GM10266 (cell line): ENCODE data around the gene SEC63.

Source experiments
- DNase-seq: peaks from one replicate; pipeline ENCODE4 v3.0.0; 2012; ENCODE audit errors: extremely low spot score
- CTCF ChIP-seq: IDR thresholded peaks from 2 replicates; pipeline ENCODE4 v1.5.1; 2012; ENCODE audit warnings: mild to moderate bottlenecking, low read depth; ENCODE audit not compliant: control insufficient read depth, insufficient read depth; ENCODE audit errors: missing control alignments

Gene SEC63

DNA sequence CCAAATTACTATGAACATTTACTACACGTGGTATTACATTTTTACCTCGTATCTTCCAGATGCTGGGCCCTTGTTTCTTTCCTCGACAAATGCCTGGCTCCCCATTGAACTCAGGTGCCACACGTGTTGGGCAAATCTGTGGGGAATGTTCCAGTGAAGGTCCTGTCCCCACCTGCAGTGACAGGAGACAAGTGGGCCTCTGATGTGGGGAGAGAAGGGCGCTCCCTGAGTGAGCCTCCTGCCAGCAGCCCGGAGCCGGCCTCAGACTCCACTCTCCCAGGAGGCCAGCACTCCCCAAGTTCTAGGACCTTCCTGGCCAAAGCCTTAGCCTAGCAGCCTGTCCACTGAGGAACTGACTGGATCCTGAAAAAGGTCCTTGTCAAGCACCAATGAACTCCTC lies 112.2 kb downstream of the SEC63 start:
- no peak for DNase-seq
- TF ChIP-seq CTCF, result no peak

- TF ChIP-seq CTCF, result no peak
- DNase-seq, result no peak
Observed at GRCh38 chr6:107843400-107843799, 114.6 kb downstream of the SEC63 start.

GRCh38 chr6:107841275-107841670 lies 116.7 kb downstream of the SEC63 start:
- no peak for TF ChIP-seq CTCF
- no peak for DNase-seq

DNA sequence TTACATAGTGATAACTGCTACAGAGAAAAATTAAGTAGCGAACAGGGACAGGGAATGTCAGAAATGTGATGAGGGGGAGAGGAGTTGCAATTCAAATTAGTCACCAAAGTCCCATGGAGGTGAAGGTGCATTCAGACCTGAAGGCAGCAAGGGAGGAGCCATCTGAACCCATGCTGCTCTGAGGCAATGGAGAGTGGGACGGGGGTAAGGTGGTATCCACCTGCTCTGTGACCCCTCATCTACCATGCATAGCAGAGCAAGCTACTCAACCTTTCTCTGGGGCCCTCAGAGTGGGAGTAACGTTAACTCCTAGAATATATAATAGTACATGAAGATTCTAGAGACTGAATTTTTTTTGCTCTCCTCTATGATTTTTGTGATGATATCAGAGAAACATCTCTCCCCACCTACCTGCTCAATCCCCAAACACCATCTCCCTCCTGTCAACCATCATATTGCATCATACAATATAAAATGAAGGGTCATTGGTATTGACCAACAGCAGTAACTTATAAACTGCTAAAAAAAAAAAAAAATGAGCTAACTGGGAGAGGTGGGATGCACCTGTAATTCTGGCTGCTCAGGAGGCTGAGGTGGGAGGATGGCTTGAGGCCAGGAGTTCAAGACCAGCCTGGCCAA lies 117.3 kb downstream of the SEC63 start:
- DNase-seq, result no peak
- no peak for TF ChIP-seq CTCF

- DNase-seq, result no peak
- no peak for TF ChIP-seq CTCF
Observed at GRCh38 chr6:107833136-107833535, 124.9 kb downstream of the SEC63 start.

DNA sequence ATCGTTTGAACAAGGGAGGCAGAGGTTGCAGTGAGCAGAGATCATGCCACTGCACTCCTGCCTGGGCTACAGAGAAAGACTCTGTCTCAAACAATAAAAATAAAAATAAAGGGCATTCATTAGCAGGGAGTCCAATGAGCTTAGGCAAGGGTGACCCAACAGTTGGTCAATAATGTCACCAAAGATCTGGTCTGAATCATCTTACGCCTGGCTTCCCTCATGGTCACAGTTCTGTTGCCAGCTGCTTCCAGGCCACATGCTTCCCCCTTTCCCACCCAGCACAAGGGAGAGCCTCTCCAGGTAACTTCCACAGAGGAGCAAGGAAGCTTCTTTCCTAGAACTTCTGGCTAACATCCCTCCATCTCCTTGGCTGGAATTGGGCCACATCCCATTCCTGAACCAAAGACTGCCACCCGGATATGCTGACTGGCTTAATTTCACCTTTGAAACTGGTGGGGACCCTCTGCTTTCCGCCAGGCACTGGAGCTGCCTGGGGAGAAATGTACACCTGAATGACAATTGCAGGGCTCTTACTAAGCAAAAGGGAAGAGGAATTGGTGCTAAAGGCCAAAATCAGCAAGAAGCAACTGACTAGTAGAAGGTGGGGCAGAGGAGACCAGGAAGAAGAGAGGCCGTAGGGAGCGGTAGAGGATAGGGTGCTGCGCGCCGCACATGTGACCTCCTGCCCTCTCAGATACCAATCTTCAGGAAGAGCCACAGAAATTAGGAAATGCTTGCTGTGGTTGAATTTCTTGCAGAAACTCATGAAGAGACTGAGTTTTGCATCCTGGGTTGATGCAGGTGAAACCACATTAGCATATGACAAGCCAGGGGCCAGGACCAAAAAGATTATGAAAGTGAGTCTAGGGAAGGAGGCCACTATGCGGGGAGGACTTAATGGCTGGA lies 125.6 kb downstream of the SEC63 start:
- DNase-seq, result no peak
- TF ChIP-seq CTCF, result no peak

DNA sequence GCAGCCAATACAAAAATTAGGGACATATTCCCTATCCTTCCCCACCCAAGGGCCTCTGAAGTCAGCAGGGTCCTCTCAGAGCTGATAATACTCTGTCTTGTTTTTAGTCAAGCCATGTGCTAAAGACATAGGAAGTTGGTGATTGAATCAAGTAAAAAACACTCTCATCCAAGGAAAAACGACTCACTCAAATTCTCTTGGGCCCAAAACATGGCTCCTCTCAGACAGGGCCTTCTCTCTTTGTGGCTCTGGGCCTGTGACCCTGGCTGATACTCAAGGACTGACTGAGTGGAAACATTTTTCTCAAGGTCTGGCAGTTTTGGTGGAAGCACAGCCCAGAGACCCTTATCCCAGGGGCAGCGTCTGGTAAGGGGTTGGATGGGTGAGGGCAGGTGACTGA lies 127.9 kb downstream of the SEC63 start:
- no peak for TF ChIP-seq CTCF
- DNase-seq, result no peak
